GM19239 (cell line): ENCODE measurements around the gene KDM5B.
"Not testable (repeated sequence)": the region's sequence is repeated elsewhere in the genome, so short reads cannot be mapped to it uniquely, and the experiment has no call there.

ENCODE experiments used
- DNase-seq: peaks from one replicate; pipeline ENCODE4 v3.0.0; 2011; ENCODE audit warnings: low spot score; ENCODE audit not compliant: insufficient read length
- FAIRE-seq: peaks from 2 replicates; lab custom pipeline; 2011; peaks lifted over from hg19 to GRCh38; lab: Jason Lieb, UNC

The KDM5B gene

DNA sequence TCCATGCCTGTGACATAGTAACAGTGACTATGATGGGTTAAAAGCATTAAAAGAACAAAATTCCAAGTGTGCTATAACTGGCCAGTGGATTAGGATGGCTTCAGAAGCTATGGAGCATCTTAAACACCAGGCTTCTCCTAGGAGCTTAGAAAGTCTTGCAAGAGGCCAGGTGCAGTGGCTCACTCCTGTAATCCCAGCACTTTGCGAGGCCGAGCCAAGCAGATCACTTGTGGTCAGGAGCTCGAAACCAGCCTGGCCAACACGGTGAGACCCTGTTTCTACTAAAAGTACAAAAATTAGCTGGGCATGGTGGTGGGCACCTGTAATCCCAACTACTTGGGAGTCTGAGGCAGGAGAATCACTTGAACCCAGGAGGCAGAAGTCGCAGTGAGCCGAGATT, 85.2 kb downstream of the KDM5B start:
- DNase-seq, FAIRE-seq: not testable (repeated sequence)

DNA sequence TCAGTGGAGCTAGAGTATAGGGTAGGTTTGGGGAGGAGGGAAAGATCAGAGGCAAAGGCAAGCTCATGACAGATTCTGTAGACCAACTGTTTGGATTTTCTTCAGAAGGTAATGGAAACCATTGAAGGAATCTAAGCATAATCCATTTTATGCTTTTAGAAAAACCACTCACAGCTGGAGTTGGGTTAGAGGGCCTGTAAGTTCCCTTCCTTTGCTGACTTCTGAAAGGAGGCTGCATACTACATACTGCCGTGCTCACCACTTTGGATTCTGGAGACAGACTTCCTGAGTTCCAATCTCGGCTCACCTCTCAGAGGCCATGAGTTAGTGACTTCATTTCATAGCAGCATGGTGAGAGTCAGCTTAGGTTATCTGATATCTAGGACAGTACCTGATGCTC, 91.6 kb downstream of the KDM5B start:
- DNase-seq: no peak
- FAIRE-seq: no peak

DNA sequence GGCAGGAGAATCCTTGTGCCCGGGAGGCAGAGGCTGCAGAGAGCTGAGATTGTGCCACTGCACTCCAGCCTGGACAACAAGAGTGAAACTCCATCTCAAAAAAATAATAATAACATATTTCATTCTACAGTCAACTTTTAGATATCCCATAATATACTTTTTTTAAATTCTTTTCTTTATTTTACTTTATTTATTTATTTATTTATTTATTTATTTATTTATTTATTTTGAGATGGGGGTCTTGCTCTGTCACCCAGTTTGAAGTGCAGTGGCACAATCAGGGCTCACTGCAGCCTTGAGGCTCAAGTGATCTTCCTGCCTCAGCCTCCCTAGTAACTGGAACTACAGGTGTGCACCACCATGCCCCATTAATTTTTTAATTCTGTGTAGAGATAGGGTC, 94.0 kb downstream of the KDM5B start:
- FAIRE-seq, DNase-seq: not testable (repeated sequence)

DNA sequence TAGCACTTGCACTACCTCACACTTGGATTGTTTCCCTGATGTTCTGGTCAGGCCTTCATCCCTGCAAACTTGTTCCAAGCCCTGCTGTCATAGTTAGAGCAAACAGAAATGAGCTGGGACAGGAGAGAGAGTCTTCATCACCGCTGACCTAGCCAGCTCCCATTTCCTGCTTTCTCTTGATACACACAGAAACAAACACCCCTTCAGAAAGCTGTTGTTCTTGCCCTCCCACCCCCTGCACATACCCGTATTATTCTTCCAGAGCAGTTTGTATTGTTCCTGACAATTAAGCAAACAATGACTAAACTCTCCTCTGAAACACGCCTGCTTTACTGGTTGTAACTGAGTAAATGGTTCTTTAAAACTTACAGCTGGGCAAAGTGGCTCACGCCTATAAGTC, 95.1 kb downstream of the KDM5B start:
- DNase-seq: no peak
- FAIRE-seq: no peak

DNA sequence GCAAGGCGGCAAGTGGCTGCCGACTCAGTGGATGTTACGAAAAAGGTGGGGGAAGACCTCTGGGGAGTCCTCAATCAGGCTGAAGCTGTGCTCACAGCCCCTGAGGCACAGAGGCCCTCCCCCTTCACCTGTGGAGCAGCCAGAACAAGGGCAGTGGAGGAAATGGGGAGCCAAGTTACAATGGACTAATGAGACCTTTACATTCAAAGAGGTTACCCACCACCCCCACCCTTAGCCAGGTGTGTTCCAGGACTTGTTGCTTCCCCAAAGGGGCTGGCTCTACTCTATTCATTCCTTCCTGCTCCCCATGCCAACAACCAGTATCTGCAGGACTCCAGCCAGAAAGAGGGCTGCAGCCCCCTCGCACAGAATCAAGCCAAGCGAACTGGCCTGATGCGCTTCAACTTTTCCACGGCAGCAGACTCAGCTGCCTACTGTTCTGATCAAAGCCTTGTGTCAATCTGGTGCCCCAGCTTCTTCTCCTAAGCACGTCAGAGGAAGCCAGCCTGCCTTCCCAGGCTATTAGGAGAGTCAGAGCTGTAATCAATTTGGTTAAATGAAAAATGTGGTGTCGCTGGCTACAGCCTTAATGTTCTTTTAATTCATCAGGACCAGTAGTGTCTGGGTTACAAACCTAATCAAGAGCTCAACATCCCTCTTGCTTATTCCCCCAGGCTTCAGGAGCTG, 96.1 kb downstream of the KDM5B start:
- FAIRE-seq (no peak), DNase-seq (no peak)

DNA sequence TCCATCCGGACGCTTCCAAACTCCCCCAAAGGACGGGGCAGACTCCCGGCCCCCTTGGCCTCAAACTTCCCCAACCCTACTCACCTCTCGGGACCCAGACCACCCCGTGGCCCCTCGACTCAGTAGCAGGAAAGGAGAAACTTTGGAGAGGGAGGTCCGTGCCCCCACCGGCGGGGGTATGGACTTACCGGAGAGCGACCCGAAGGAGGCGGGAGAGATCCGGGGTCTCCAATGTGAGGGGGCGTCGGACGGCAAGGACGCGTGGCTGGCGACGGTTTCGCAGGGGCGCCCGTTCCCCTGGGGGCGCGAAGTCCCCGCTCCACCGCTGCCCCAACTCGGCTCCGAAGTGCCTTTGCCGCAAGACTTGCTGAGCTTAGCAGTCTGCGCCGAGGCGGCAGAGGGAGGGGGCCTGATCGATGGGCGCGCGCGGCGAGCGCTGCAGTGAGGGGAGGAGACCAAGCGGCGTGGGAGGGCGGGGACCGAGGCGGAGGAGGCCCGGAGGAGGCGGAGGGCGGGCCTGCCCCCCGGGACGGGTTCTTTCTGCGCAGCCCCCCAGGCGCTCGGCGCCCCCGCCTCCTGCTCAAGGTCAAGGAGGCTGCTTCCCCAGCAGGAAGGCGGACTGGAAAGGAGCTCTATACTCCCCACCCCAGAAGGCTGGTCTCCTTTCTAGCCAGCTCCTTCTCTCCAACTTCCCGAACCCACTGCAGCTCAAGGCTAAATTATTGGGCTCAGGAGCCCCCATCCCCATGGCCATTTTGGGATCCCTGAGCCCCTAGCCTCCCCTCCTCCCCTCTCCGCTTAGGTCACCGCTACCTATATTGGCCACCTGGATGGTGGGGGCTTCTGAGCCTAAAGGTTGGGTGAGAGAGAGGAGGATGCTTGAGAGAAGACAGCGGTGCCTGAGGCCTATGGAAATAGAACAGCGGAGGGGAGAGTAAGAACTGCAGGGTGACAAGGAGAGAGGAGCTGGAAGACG, 97.9 kb downstream of the KDM5B start, which contains the start of gene SYT2:
TSS of gene SYT2 (minus strand) at position 385 of the 976 bp plus-strand sequence. CDS start 104,682 bp downstream, outside the sequence.
- DNase-seq: no peak
- no peak for FAIRE-seq

DNA sequence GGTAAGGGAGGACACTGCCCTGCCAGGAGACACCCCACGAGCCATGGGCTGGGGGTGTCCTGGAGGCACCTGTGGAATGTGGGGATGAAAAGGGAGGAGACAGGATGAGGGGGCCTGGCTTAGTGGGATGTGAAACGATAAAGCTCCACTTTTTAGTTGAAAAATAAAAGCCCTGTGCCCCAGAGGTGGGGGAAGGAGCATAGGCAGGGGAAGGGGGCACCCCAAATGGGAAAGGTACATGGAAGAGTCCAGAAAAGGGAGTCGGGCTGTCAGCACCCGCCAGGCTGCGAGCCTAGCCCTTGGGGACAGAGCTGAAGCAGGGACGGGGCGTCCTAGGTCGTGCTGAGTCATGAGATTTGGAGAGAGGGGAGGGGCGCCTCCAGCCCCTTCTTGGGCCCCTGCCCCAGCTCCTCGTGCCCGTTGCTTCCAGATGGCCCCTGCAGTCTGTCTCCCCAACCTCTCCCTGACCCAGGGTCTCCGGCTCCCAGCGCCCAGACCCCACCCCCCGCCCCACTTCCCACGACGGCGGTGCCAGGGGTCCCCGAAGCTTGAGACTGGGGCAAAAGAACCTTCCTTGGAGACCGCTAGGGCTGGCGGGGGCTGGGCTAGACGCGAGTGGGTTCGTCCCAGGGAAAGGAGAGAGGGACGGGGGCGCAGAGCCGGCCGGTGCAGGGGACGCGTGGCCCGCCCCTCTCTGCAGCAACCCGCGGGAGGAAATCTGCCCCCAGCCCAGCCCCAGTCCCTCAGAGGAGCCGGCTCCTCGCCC, 98.8 kb downstream of the KDM5B start:
- no peak for FAIRE-seq
- no peak for DNase-seq

DNA sequence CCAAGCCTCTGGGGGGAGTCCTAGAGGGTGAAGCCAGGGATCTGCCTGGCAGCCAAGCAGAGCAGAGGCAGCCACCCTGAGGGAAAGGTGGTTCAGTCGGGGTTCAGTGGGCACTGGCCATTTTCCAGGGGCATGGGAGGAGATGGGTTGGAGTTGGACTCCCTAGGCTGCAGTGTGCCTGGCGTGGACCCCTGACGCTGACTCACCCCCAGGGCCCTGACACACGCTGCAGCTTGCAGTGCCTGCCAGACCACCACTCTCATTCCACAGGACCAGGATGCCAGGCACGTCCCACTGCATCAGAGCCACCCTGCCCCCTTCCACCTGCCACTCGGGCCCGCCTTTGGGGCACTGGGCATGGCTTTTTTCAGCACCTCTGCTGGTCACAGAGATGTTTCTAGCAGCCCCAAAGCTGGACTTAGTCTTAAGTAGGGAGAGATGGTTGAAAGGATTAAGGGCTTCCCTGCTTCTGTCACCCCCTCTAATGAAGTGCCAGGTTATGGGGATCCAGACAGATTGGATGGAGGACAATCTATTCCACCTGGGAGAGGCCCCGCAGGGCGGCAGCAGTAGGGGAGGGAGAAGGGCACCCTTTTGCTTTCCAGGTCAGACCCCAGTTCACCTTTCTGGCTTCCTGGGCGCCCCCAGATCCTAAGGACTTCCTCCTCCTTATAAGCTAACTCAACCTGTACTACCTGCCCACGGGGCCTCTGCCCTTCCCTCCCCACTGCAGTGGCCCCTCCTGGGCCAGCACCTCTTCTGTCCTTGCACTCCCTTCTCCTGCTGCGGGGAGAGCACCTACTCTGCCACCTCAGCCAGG, 99.6 kb downstream of the KDM5B start:
- FAIRE-seq (no peak), DNase-seq (no peak)

DNA sequence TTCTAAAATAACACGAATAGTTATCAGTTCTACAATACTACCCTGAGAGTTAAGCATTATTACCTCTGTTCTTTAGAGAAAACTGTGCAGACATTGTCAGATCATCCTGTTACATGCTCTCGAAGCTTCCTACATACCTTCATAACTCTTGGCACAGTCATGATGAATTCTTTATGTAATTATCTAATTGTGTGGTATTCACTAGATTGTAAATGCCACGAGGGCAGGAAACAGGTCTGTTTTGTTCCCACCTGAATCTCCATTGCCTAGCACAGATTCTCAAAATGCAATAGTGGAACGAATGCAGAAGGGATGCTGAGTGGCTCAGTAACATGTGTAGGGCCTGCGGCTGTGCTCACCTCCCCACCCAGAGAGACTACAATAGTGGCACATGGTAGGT, 101.4 kb downstream of the KDM5B start:
- FAIRE-seq (no peak), DNase-seq (no peak)

DNA sequence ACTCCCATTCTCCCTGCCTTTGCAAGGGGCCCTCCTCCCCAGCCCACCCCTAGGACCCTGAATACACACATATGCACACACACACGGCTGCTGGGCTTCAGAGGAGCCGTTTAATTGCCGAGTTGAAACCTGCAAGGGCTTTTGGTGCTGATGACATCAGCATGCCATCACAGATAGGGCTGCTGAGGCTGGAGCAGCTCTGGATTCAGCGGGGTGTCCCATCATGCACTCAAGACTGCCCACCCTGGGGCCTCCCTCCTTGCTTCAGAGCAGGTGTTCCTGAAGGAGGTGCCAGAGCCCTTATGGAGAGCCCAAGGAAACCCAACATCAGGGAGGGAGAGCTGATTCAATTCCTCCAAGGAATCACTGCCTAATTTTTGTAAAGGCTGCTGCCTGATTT, 103.6 kb downstream of the KDM5B start:
- FAIRE-seq: no peak
- DNase-seq: no peak

DNA sequence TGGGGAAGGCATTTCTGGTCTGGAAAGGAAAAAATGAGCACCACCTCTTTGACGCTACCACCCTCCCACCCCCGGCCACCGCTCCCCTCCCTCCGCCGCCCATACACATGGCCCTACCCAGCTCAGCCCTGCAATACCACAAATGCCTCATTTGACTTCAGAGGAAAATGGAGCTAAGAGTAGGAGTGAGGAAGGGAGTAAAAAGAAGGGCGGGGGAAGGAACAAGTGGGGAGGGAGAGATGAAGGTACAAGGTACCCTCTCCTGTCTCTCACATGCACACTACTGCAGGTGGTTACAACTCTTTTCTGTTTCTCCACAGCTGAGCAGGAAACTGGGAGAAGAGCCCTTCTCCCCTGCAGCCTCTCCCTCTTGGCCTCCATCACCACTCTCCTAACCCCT, 105.0 kb downstream of the KDM5B start:
- DNase-seq (no peak), FAIRE-seq (no peak)

DNA sequence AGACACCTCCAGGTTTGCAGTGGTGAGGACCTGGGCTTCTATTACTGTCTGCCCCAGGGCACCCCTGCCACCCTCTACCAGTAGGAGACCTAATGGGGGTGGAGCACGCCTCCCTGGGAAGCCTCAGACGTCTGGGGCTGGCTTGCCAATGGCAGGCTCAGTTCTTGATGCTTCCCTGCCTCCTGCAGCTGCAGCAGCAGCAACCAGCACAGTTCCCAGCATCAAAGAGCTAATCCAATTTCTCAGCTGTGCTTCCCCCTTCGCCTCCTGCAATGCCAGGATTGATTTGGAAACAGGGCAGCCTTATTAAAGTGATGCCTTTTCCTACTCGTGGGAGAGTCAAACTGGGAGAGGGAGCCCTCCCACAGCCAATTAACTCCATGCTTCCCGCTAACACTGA, 106.1 kb downstream of the KDM5B start:
- DNase-seq (no peak), FAIRE-seq (no peak)

DNA sequence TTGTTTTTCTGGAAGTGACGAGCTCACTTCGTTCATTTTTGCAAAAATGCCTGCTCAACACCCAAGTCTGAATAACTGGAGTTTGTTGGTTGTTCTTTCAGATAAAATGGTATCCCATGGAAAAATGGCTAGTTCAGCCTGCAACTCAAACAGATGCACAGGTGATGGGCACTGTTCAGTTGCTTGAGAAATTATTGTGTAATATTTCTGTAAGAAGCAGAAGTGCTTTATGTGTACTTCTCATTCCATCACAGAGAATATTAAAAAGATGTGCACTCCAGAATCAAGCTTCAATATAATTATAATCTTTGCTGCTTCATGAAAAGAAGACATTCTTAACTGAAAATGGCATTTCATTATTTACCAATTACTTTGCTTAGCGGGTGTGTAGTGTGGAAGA, 107.0 kb downstream of the KDM5B start:
- no peak for DNase-seq
- no peak for FAIRE-seq

DNA sequence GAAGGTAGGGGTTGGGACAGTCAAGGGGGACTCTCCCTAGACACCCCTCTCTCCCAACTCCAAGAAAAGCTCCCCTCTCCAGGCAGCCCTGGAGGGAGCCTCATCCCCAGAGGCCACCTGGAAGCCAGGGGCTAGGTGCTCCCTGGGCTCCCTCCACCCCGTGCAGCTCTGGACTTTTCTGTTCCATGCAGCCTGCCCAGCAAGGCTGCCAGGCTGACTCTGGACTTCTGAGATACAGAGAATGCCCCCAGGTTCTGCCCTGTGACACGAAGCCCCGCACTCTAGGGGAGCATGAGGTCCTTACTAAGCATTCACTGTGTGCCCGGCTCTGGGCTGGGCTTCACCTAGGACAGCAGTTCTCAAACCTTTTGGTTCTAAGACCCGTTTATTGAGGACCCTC, 108.2 kb downstream of the KDM5B start:
- DNase-seq (no peak), FAIRE-seq (no peak)

DNA sequence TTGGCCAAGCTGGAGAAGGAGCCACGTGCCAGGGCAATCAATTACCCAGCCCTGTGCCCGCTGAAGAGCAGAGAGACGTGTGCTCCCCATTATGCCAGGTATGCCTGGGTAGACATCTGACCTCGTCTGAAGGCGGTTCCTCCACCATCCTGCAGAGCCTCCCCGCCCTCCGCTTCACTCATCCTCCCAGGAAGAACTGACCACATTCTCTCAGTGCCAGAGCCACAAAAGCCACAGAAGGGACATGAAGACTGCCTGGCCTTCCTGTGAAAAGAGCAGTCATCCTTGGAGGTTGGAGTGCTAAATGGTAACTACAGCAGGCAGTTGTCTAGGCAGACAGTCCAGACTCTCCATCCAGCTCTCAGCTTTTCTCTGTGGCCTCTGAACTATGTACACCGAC, 109.9 kb downstream of the KDM5B start:
- DNase-seq (no peak), FAIRE-seq (no peak)

DNA sequence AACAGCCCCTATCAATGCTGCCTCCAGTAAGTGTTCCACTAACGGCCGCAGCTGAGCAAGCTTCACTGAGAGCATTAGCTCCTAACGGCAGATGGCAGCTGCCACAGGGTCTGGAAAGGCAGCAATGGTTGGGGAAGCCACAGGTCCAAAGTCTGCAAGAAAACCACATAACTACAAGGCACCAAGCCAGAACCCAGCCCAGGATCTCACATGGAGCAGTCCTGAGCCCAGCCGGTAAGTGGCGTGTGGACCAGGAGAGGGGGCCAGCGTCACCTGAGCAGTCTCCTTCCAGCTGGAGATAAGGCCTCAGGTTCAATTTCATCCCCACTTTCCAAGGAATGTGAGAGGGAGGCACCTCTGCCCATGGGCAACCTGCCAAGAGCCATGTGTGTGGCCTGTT, 111.2 kb downstream of the KDM5B start:
- no peak for FAIRE-seq

DNA sequence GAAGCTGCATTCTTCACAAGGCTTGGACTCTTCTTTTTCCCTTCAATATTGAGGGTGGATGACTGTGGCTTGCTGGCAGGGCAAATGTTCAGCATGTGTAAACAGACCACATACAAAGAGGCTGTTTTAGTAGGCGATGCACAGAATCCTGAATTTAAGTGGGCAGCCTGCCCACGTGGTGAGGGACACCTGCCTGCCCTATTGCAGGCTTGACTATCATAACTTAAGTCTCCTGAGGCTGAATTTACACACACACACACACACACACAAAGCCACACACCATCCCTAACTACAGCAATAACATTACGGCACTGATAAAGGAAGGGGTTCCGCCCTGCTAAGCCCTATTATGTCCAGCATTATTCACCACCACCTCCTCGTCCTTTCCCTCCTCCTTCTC, 113.9 kb downstream of the KDM5B start:
- FAIRE-seq: no peak
- no peak for DNase-seq

More for the DNA sequence above, 111.2 kb downstream of the KDM5B start:
- DNase-seq: no peak

DNA sequence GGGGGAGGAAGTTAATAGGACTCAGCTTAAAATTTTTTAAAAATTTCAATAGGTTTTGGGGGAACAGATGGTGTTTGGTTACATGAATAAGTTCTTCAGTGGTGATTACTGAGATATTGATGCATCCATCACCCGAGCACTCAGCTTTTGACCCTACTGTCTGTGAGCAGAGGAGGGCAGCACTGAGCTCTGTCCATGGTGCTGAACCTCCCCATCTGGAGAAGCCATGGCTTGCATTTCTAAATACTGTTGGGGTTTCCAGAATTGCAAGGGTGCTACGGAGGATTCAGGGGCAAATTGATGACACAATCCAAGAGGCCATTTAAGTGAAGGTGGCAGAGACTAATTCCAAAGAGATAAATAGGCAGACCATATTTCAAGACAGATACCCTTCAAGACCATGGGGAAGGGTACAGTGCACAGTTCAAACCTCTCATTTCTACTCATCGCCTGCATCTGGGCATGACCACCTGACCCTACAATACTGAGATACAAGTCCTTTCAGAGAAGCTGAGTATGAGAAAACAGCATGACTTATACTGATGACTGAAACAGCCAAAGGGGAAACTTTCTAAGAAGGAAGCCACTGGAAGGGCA, 115.2 kb downstream of the KDM5B start:
- no peak for FAIRE-seq
- DNase-seq: peak; percentile 69

DNA sequence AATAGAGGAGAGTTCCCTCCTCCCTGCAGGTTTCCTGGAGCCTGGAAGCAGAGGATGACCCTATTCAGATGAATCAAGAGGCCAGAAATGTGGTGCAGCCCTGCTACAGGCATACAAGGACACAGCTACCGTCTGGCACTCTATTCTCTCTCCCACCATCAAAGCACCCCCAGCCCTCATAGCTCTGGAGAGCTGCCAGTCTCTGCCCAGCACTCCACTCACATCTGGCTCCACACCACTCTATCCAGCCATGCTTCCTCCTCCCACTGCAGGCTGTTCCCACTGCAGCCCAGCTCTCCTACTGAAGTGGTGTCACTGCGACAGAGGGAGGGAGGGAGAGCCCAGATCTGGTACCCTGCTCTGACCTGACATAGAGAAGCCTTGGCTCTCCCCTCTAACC, 116.4 kb downstream of the KDM5B start:
- DNase-seq (no peak), FAIRE-seq (no peak)
